ENCODE results near the gene SDF4. TPM values are rescaled to one million over a fixed set of nuclear protein-coding genes. Genes with fewer than 3 reads are reported as not detected.

SDF4 gene
- 110 and 119 TPM in 2 replicates for total RNA-seq (2014; rRNA removed; shearing (Covaris generic))
- 179 and 186 TPM in 2 replicates for polyA plus RNA-seq (2015; cell fraction: cytosol; rRNA removed)
- 142 and 146 TPM in 2 replicates for polyA plus RNA-seq (2015; cell fraction: nucleus; rRNA removed)

GRCh38 chr1:1231400-1232207 is at the start of gene SDF4:
TSS of gene SDF4 (minus strand) at chr1:1232001. CDS start at chr1:1228772, 3,229 bp downstream.
- peak; percentile 94 for DNase-seq (ENCODE audit: low read depth)

GRCh38 chr1:1280782-1281481 is 49.1 kb upstream of the SDF4 start:
- no peak for DNase-seq (ENCODE audit: low read depth)

GRCh38 chr1:1279028-1279427 is 47.2 kb upstream of the SDF4 start:
- DNase-seq (ENCODE audit: low read depth) = no peak

- no peak for DNase-seq (ENCODE audit: low read depth)
Measured at GRCh38 chr1:1278620-1279019, 46.8 kb upstream of the SDF4 start.

- no peak for DNase-seq (ENCODE audit: low read depth)
Measured at GRCh38 chr1:1275836-1276235, 44.0 kb upstream of the SDF4 start.

GRCh38 chr1:1274931-1275431 is 43.2 kb upstream of the SDF4 start:
- no peak for DNase-seq (ENCODE audit: low read depth)

- DNase-seq (ENCODE audit: low read depth) = no peak
Measured at GRCh38 chr1:1274299-1274930, 42.6 kb upstream of the SDF4 start.

GRCh38 chr1:1273512-1274298 is 41.9 kb upstream of the SDF4 start, which contains the start of gene UBE2J2:
TSS of gene UBE2J2 (minus strand) at chr1:1273854. CDS start at chr1:1267992, 5,862 bp downstream.
- peak; percentile 67 for DNase-seq (ENCODE audit: low read depth)

GRCh38 chr1:1273209-1273511 is 41.4 kb upstream of the SDF4 start:
- no peak for DNase-seq (ENCODE audit: low read depth)

GRCh38 chr1:1272341-1273208 is 40.8 kb upstream of the SDF4 start:
- peak; percentile 39 for DNase-seq (ENCODE audit: low read depth)

- DNase-seq (ENCODE audit: low read depth) = no peak
Measured at GRCh38 chr1:1270813-1271212, 39.0 kb upstream of the SDF4 start.

- DNase-seq (ENCODE audit: low read depth) = no peak
Measured at GRCh38 chr1:1268284-1268682, 36.5 kb upstream of the SDF4 start.

GRCh38 chr1:1267488-1268283 is 35.9 kb upstream of the SDF4 start:
- no peak for DNase-seq (ENCODE audit: low read depth)

- peak; percentile 89 for DNase-seq (ENCODE audit: low read depth)
Measured at GRCh38 chr1:1264868-1265272, 33.1 kb upstream of the SDF4 start.

GRCh38 chr1:1264026-1264425 is 32.2 kb upstream of the SDF4 start:
- DNase-seq (ENCODE audit: low read depth) = no peak

GRCh38 chr1:1262758-1263157 is 31.0 kb upstream of the SDF4 start:
- DNase-seq (ENCODE audit: low read depth) = no peak

- DNase-seq (ENCODE audit: low read depth) = no peak
Measured at GRCh38 chr1:1262071-1262470, 30.3 kb upstream of the SDF4 start.

- DNase-seq (ENCODE audit: low read depth) = no peak
Measured at GRCh38 chr1:1260843-1261560, 29.2 kb upstream of the SDF4 start.

Data from HT1080 (cell line).